ENCODE data around the gene COG6.

The COG6 gene

GRCh38 chr13:39675904-39676303, 20.4 kb downstream of the COG6 start:
- no peak overlapping the region for H3K4me3 ChIP-seq (ENCODE audit: low read depth, low read length)
- no peak for TF ChIP-seq CTCF (IDR thresholded peaks at IDR 0.05; ENCODE audit: borderline replicate concordance, insufficient read depth, low read depth, low read length)

GRCh38 chr13:39676315-39676876, 20.9 kb downstream of the COG6 start:
- H3K4me3 ChIP-seq (ENCODE audit: low read depth, low read length): no peak overlapping the region
- TF ChIP-seq CTCF (IDR thresholded peaks at IDR 0.05; ENCODE audit: borderline replicate concordance, insufficient read depth, low read depth, low read length): no peak

- H3K4me3 ChIP-seq (ENCODE audit: low read depth, low read length): no peak overlapping the region
- TF ChIP-seq CTCF (IDR thresholded peaks at IDR 0.05; ENCODE audit: borderline replicate concordance, insufficient read depth, low read depth, low read length): no peak
Observed at GRCh38 chr13:39682310-39682709, 26.8 kb downstream of the COG6 start.

GRCh38 chr13:39682788-39683187, 27.3 kb downstream of the COG6 start:
- H3K4me3 ChIP-seq (ENCODE audit: low read depth, low read length): no peak overlapping the region
- TF ChIP-seq CTCF (IDR thresholded peaks at IDR 0.05; ENCODE audit: borderline replicate concordance, insufficient read depth, low read depth, low read length): no peak

- no peak for TF ChIP-seq CTCF (IDR thresholded peaks at IDR 0.05; ENCODE audit: borderline replicate concordance, insufficient read depth, low read depth, low read length)
- H3K4me3 ChIP-seq (ENCODE audit: low read depth, low read length): no peak overlapping the region
Observed at GRCh38 chr13:39684531-39685137, 29.2 kb downstream of the COG6 start.

GRCh38 chr13:39685652-39686051, 30.2 kb downstream of the COG6 start:
- H3K4me3 ChIP-seq (ENCODE audit: low read depth, low read length): no peak overlapping the region
- TF ChIP-seq CTCF (IDR thresholded peaks at IDR 0.05; ENCODE audit: borderline replicate concordance, insufficient read depth, low read depth, low read length): no peak

- H3K4me3 ChIP-seq (ENCODE audit: low read depth, low read length): no peak overlapping the region
- TF ChIP-seq CTCF (IDR thresholded peaks at IDR 0.05; ENCODE audit: borderline replicate concordance, insufficient read depth, low read depth, low read length): no peak
Observed at GRCh38 chr13:39688278-39688677, 32.8 kb downstream of the COG6 start.
